Stimulated activated CD8-positive, alpha-beta memory T cell treated with anti-CD3 and anti-CD28 coated beads, Interleukin-15, amount 100 ng/mL, for 1 hour (primary cell): ENCODE data around the gene FBF1.
"Not testable (repeated sequence)": the region's sequence is repeated elsewhere in the genome, so short reads cannot be mapped to it uniquely, and the experiment has no call there.

ENCODE experiments used
- DNase-seq: peaks from one replicate; pipeline ENCODE4 v3.0.0-alpha.2; 2020; ENCODE audit warnings: low read depth

Gene FBF1, protein sequence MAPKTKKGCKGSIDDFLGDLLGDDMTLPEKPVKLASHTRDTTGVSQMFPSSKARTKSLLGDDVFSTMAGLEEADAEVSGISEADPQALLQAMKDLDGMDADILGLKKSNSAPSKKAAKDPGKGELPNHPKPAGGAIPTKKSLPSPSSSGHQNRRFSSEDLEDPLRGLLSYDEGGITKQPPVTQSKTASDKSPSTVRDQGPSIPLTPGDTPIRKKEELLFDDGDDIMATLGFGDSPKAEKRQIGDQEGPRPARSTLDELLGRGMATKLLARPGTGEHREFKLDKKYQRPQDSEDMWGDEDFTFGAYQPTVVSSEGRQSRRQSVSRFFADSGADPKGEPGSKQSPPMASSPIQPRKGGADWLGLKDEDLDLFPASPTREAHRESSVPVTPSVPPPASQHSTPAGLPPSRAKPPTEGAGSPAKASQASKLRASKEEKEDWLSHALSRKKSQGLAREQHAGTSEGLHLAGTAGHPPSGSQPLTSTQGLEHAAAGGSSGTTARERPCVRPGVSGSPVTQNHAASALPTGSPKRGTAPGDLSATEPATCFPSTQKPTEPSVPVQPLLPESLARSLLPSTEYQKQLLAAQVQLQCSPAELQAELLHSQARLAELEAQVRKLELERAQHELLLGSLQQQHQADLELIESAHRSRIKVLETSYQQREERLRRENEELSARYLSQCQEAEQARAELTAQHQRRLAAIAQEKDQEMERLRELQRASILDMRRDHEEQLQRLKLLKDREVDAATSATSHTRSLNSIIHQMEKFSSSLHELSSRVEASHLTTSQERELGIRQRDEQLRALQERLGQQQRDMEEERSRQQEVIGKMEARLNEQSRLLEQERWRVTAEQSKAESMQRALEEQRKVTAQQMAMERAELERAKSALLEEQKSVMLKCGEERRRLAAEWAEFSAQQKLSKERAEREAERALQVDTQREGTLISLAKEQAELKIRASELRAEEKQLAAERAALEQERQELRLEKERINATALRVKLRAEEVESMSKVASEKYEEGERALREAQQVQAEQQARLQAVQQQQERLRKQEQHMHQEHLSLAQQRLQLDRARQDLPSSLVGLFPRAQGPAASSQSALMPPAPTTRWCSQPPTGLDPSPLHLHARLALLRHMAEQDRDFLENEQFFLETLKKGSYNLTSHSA

DNA sequence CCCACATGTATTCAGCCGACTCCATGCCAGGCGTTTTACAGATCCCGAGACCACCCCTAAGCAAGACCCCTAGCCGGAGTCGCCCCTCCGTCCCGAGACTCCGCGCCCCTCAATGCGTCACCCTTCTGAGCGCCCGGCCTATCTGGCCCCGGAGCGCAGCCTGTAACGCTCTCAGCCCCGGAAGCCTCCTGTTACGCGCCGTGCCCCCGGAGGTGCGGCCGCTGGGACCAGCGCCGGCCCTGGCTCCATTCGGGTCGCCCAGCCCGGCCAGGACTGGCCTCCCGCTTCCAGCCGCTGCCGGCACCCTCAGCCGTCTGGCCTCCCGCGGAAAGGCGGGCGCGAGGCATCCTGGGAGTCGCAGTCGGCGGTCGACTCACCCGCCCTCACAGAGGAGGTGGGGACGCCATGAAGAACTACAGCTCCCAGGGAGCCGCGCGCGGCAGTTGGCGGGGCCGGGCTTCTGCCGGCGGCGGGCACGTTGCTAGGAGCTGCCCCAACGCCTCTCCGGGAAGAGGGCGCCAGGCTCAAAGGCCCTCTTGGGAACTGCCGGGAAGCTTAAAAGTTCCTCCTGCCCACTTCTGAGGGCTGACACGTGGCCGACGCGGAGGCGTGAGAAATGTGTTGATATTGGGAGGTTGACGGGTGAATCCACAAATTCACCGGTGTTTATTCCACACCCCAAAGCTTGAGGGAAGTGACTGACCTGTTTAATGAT is at the start of gene FBF1:
Gene FBF1 (minus strand): TSS at position 316 of the 715 bp plus-strand sequence. CDS start 2,893 bp downstream, outside the sequence.
- DNase-seq: peak; percentile 76

DNA sequence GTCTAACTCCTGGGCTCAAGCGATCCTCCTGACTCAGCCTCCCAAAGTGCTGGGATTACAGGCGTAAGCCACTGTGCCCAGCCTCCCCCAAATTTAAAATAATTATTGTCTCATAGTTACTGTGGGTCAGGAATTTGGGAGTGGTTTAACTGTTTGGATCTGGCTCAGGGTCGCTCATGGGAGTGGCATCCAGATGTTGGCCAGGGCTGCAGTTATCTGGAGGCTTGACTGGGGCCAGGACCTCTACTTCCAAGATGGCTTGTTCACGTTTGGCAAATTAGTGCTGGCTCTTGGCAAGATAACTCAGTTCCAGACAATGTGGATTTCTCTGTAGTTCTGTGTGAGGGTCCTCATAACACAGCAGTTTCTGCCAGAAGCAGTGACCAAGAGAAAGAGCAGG is 46.2 kb upstream of the FBF1 start:
- no peak for DNase-seq

DNA sequence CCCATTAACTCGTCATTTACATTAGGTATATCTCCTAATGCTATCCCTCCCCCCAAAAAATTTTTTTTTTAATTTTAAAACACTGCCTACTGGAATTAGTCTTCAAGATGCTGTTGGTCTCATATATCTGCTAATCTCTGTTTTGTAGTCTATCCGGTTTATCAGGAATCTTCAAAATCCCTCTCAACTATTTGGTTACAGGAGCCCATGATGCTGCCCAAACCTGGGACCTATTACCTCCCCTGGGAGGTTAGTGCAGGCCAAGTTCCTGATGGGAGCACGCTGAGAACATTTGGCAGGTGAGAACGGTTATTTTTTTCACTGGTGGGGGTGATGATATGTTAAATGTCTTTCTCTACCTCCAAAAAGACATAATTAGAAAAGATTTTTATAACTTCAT is 45.1 kb upstream of the FBF1 start:
- no peak for DNase-seq

DNA sequence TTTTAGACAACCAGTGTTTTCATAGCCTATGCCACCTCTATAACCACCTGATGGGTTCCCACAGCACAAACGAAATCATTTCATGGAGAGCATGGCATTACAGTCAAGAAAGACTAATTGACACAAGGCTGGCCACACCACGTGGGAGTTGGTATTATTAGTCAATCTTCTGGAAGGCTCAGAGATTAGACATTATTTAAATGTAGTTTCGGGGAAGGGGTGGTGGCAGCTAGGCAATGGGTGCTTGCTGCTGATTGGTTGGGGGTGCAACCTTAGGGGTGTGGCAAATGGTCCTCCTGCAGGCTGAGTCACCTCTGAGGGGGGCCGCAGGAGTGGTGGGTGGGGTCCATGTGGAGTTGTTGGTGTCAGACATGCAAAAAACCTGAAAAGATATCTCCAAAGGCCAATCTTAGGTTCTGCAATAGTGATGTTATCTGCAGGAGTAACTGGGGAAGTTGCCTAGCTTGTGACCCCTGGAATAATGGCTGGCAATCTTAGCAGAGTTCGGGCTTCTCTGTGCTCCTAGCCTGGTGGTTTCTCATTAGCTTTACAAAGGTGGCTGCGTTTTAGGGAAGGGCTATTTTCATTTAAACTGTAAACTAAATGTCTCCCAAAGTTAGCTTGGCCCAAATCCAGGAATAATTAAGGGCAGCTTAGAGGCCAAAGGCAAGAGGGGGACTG is 42.8 kb upstream of the FBF1 start:
- no peak for DNase-seq

DNA sequence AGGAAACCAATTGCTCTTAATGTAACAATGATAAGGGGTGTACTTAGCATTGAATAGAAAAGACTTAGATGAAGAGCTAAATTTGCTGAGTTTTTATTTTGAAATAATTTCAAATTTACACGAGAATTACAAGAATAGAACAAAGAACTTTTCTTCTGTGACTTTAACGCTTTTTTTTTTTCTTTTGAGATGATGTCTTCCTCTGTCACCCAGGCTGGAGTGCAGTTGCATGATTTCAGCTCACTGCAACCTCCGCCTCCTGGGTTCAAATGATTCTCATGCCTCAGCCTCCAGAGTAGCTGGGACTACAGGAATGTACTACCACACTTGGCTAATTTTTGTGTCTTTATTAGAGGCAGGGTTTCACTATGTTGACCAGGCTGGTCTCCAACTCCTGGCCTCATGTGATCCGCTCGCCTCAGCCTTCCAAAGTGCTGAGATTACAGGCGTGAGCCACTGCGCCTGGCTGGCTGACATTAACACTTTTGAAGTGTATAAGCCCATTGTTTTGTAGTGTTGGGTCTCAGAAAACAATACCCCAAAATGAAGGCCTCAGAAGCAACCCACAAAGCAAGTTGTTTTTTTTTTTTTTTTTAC is 40.3 kb upstream of the FBF1 start:
- no peak for DNase-seq

DNA sequence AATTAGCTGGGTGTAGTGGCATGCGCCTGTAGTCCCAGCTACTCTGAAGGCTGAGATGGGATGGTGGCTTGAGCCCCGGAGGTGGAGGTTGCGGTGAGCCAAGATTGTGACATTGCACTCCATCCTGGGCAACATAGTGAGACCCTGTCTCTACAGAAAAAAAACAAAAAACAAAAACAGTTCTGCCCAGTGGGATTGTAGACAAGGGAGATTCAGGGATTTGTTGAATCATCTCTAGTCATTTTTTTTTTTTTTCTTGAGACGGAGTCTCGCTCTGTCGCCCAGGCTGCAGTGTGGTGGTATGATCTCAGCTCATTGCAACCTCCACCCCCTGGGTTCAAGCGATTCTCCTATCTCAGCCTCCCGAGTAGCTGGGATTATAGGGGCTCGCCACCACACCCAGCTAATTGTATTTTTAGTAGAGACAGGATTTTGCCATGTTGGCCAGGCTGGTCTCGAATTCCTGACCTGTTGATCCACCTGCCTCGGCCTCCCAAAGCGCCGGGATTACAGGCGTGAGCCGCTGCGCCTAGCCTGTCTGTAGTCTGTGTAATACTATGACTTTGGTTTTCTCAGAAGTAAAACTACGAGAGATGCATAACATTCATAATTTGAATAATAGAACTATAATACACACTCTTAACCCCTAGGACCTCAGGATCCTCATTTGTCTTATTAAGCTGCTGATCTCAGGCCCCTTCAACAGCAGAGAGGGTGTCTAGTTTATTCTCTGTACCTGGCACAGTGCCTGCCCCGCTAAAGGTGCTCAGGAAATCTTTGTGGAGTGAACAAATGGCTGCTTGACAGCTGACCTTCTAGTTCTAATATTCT is 39.6 kb upstream of the FBF1 start:
- DNase-seq: no peak

DNA sequence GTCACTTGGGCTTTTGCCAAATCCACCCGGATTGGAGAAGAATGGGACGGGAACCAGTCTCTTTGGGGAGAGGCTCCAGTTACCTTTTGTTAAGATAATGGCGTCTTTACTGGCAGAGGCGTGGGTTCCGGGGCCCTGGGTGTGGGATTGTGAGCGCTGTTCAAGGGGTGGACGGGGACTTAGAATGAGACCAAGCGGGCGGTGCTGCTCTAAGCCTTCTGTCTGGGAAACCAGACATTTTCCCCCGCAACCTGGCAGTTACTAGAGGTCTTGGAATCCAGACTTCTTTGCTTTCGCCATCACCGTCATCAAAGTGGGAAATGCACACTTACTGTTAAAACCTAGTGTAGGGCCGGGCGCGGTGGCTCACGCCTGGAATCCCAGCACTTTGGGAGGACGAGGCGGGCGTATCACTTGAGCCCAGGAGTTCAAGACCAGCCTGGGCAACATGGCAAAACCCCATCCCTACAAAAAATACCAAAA is 38.9 kb upstream of the FBF1 start:
- DNase-seq: no peak

DNA sequence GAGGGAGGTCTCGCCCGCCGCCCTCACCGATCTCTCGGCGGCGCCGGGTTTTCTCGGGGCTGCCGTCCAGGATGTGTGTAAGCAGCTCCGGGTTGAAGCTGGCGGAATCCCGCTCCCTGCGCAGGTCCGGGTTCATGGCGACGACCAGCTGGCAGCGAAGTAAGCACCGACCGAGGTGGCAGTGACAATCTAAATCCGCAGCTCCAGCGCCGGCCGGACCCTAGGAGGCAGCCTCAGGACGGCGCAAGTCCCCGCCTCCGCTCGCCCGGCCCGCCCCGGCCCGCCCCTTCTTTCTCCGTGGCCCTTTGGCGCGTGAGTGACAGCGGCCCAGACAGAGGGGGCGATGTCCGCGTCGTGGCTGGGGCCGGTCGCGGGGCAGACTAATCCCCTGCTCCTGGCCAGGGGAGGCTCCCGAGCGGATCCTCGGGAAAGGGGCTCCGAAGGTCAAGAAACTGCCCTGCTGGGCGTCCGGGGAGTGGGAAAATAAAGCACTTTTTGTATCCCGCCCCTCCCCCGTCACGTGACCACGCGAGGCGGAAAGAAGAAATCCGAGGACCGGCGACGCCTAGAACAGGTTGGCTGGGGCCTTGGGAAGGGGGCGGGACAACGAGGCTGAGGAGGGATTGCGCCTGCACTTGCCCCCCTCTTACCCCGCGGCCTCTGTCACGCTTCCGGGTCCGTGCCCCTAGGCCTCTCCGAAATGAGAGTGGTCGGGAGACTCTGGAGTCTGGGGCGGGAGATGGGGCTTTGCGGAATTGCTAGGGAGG is 38.3 kb upstream of the FBF1 start, which contains the start of the genes ACOX1 and TEN1:
Gene ACOX1 (minus strand): TSS at position 229 of the 767 bp plus-strand sequence. CDS start 93 bp downstream, at position 136.
Gene TEN1 (plus strand): TSS at position 303 of the 767 bp plus-strand sequence. CDS start 6,953 bp downstream, outside the sequence.
- peak; percentile 94 for DNase-seq

DNA sequence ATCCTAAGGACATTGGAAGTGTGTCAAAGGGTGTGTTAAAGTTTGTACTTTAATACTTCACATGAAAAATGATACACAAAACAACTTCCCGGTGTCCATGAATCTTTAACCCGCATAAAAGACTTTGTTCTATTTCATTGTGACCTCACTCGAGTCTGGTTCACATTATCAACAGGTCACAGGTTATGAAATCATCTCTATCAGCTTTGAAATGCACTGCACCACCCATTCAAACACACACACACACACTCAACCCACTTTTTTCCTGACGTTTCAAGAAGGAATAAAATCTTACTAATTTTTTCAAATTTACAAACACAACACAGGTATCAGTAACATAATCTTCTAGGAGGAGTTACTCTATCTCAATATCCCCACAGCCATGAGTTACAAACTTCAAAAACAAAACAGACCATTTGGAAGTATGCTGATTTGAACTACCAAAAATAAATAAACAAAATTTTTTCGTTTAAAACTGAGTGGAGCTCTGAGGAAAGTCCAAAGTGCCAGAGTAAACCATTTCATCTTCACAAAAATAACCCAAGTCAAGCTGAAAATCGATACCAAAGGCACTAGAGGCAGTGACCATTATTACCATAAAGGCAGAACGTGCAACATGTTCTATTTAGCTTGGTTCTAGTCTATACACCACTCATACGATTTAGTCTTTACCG is 35.5 kb upstream of the FBF1 start:
- DNase-seq: no peak

DNA sequence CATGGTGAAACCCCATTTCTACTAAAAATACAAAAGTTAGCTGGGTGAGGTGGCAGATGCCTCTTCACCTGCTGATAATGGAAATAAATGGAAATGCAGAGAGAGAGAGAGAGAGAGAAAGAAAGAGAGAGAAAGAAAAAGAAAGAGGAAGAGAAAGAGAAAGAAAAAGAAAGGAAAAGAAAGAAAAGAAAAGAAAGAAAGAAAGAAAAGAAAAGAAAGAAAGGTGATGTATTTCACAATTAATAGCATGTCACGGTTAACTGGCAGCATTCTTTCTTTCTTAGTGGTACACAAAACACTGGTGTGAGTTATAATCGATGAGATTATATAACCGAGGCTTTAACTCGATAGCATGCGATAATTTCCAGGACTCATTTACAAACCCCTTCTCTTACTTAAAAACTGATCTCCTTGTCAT is 34.9 kb upstream of the FBF1 start:
- no peak for DNase-seq

DNA sequence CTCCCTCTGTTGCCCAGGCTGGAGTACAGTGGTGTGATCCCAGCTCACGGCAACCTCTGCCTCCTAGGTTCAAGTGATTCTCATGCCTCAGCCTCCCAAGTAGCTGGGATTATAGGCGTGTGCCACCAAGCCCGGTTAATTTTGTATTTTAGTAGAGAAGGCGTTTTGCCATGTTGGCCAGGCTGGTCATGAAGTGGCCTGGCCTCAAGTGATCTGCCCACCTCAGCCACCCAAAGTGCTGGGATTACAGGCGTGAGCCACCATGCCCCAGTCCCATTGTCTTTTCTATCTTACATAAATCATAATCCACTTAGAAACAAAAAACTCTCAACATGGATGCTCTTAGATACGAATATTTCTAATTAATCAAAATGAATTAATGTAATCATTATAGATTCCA is 34.3 kb upstream of the FBF1 start:
- DNase-seq: not testable (repeated sequence)

DNA sequence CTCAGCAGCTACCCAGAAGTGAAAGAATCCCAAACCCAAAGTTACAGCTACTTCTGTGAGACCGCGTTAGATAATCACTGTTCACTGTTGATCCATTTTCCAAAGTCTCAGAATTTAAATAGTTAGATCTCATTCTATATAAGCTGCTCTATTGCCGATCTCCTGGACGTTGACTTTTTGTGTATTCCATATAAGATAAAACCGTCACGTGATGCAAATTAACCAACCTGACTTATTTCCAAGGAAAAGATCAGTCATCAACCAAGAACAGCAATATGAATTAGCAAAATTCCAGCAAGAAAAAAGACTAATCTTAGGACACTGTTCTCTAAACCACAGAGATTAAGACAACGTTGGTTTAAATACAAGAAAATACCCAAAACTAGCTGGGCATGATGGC is 29.8 kb upstream of the FBF1 start:
- no peak for DNase-seq

DNA sequence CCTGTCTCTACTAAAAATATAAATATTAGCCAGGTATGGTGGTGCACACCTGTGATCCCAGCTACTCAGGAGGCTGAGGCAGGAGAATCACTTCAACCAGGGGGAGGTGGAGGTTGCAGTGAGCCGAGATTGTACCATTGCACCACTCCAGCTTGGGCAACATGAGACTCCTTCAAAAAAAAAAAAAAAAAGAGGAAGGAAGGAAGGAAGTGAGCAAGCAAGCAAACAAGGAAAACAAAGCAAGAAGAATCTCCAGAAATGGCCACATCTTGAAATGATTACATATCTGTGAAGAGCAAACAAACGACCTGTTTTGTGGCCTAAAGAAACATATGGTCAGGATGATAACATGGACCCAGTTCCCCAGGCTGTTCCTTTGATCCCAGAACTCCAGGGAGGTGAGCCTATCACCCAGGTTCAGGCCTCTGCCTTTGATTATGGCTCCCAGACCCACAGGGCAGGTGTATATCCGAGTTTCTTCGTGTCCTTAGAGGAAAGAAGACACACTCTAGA is 29.2 kb upstream of the FBF1 start:
- no peak for DNase-seq

DNA sequence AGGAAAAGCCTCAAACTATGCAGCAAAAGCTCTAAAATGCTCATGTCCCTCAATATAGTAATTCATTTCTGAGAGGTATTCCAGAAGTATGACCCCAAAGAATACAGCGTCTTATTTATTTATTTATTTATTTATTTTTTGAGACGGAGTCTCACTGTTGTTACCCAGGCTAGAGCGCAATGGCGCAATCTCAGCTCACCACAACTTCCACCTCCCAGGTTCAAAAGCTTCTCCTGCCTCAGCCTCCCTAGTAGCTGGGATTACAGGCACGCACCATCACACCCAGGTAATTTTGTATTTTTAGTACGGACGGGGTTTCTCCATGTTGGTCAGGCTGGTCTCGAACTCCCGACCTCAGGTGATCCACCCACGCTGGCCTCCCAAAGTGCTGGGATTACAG is 28.2 kb upstream of the FBF1 start:
- not testable (repeated sequence) for DNase-seq

DNA sequence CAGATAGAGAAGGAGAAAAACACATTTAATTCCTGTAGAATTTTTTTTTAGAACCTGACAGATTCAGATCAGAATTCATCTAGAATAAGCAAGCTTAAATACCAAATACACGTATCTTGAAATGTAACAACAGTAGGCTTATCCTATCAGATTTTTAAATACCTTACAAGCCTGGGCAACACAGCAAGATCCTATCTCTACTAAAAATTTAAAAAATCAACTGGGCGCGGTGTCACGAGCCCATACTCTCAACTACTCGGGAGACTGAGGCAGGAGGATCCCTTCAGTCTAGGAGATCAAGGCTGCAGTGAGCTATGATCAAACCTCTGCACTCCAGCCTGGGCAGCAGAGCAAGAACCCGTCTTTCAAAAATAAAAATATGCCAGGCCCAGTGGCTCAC is 24.6 kb upstream of the FBF1 start:
- DNase-seq: no peak

DNA sequence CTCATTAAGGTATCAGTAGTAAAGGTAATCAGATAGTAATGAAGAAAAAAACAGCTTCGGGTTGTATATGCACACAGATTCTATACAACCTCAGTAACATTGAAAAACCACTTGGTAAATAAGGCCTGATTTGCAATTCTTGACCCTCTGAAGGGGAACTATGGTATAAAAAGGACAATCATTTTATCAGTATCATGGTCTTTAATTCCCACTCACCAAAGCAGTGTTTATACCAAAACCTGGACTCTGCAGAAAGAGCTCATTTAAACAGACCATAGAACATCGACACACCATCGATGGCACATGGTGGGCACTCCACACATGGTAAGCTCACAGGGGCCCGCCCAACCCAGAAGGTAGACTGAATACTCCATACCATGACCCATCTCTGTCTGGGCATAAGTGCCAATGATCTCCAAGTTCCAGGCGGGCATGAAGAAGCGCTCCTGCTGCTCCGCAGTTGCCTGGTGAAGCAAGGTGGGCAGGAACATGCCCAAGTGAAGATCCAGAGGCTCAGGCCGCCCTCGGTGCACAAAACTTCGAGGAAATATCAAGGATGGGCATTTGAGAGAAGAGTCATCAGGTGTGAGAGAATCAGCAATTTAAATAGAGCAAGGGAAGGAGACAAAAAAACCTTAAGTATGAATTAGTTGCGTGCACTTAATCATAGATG is 19.1 kb upstream of the FBF1 start:
- DNase-seq: no peak
